Measurements from ENCODE around the gene HCFC2. TPM values are rescaled to one million over a fixed set of nuclear protein-coding genes. Genes with fewer than 3 reads are reported as not detected.

HCFC2 gene
- total RNA-seq, 1 donor from 2014 or later = 25.1 TPM

DNA sequence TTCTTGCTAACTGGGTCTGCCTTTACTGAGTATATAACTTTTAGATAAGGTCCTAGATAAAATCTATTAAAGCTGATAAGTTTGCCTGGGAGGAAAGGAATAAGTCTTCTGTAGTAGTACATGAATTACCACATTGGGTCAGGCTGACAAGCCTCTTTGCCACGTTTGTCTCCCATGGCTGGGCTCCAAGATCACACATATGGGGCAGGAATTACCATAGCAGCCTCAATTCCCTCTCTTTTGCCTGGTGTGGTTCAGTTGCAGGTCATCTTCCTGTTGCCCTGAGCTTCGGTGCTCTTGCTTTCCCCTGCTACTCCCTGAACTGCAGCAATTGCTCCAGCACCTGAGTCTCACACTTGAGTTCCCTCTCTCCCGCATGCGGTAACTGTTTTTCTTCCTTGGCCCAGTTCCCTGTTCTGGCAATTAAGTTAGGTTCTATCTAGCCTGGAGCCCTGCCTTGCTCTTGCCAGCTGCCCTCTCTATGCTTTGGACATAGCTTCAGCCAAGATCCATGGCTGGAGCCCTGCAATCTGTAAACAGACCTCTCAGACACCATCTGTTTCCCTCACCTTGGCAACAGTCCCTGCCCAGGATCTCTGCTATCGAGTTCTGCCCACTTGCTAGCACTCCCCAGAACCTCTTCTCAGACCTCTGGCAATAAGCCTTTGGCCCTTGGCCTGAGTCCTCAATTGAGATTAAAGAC lies 8.5 kb upstream of the HCFC2 start:
- peaks cover 17% of the 10 kb centered on the region for H3K4me1 Mint-ChIP-seq (ENCODE audit: low read depth, unreplicated experiment)
- peak overlapping the region; percentile 31 for H3K27ac Mint-ChIP-seq (ENCODE audit: unreplicated experiment)
- no peak overlapping the region for H3K4me3 Mint-ChIP-seq (ENCODE audit: unreplicated experiment)
- TF ChIP-seq, protein P1, sequence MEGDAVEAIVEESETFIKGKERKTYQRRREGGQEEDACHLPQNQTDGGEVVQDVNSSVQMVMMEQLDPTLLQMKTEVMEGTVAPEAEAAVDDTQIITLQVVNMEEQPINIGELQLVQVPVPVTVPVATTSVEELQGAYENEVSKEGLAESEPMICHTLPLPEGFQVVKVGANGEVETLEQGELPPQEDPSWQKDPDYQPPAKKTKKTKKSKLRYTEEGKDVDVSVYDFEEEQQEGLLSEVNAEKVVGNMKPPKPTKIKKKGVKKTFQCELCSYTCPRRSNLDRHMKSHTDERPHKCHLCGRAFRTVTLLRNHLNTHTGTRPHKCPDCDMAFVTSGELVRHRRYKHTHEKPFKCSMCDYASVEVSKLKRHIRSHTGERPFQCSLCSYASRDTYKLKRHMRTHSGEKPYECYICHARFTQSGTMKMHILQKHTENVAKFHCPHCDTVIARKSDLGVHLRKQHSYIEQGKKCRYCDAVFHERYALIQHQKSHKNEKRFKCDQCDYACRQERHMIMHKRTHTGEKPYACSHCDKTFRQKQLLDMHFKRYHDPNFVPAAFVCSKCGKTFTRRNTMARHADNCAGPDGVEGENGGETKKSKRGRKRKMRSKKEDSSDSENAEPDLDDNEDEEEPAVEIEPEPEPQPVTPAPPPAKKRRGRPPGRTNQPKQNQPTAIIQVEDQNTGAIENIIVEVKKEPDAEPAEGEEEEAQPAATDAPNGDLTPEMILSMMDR (IDR thresholded peaks at IDR 0.05; ENCODE audit: partially characterized antibody, unreplicated experiment) = no peak
- H3K27me3 Mint-ChIP-seq (ENCODE audit: unreplicated experiment) = no peaks in the 10 kb centered on the region
- H3K36me3 Mint-ChIP-seq (ENCODE audit: unreplicated experiment) = no peaks in the 10 kb centered on the region
- peaks cover 2% of the 10 kb centered on the region for H3K9me3 Mint-ChIP-seq (ENCODE audit: unreplicated experiment)
- no peak for DNase-seq

DNA sequence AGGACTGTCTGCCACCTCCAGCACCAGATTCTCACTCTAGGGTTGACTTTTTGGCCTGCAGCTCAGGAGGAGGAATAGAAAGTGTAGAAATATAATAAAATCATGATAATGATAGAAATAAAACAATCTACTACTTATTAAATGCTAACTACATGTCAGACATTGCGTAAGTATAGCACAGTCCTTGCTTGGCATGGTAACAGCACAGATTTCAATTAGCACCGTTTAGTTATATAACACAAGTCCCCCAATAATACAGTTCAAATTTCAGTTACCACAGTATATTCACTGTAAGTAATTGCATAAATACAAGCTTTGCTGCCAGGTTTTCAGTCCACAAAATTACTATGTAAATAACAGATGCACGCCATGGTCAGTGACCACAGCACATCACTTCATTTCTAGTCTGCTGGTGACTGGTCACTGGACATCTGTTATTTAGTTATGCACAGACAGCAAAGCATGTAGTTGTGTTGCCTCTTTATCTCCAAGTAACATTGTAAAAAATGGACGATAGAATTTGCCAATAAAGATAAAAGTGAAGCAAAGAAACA lies 7.8 kb upstream of the HCFC2 start:
- no peak for DNase-seq
- Mint-ChIP-seq H3K4me3 (ENCODE audit: unreplicated experiment) (peak overlapping the region; percentile 1), H3K9me3 (ENCODE audit: unreplicated experiment) (peaks cover 2% of the 10 kb centered on the region), H3K27ac (ENCODE audit: unreplicated experiment) (peak overlapping the region; percentile 26), H3K36me3 (ENCODE audit: unreplicated experiment) (no peaks in the 10 kb centered on the region), H3K4me1 (ENCODE audit: low read depth, unreplicated experiment) (peaks cover 17% of the 10 kb centered on the region), H3K27me3 (ENCODE audit: unreplicated experiment) (no peaks in the 10 kb centered on the region)
- TF ChIP-seq, protein P1 (IDR thresholded peaks at IDR 0.05; ENCODE audit: partially characterized antibody, unreplicated experiment) = no peak

- Mint-ChIP-seq H3K36me3 (ENCODE audit: unreplicated experiment) (no peaks in the 10 kb centered on the region), H3K9me3 (ENCODE audit: unreplicated experiment) (peaks cover 2% of the 10 kb centered on the region), H3K4me3 (ENCODE audit: unreplicated experiment) (no peak overlapping the region), H3K27ac (ENCODE audit: unreplicated experiment) (no peak overlapping the region), H3K4me1 (ENCODE audit: low read depth, unreplicated experiment) (peaks cover 17% of the 10 kb centered on the region), H3K27me3 (ENCODE audit: unreplicated experiment) (no peaks in the 10 kb centered on the region)
- DNase-seq = no peak
- TF ChIP-seq, protein P1 (IDR thresholded peaks at IDR 0.05; ENCODE audit: partially characterized antibody, unreplicated experiment) = peak; percentile 59
Observed at GRCh38 chr12:104057771-104058197, 6.5 kb upstream of the HCFC2 start.

- H3K9me3 Mint-ChIP-seq (ENCODE audit: unreplicated experiment) = peaks cover 2% of the 10 kb centered on the region
- no peak for DNase-seq
- TF ChIP-seq, protein P1 (IDR thresholded peaks at IDR 0.05; ENCODE audit: partially characterized antibody, unreplicated experiment) = no peak
- H3K27me3 Mint-ChIP-seq (ENCODE audit: unreplicated experiment) = peaks cover 3% of the 10 kb centered on the region
- no peak overlapping the region for H3K4me3 Mint-ChIP-seq (ENCODE audit: unreplicated experiment)
- no peak overlapping the region for H3K27ac Mint-ChIP-seq (ENCODE audit: unreplicated experiment)
- peaks cover 17% of the 10 kb centered on the region for H3K4me1 Mint-ChIP-seq (ENCODE audit: low read depth, unreplicated experiment)
- H3K36me3 Mint-ChIP-seq (ENCODE audit: unreplicated experiment) = no peaks in the 10 kb centered on the region
Observed at GRCh38 chr12:104058802-104059201, 5.5 kb upstream of the HCFC2 start.

DNA sequence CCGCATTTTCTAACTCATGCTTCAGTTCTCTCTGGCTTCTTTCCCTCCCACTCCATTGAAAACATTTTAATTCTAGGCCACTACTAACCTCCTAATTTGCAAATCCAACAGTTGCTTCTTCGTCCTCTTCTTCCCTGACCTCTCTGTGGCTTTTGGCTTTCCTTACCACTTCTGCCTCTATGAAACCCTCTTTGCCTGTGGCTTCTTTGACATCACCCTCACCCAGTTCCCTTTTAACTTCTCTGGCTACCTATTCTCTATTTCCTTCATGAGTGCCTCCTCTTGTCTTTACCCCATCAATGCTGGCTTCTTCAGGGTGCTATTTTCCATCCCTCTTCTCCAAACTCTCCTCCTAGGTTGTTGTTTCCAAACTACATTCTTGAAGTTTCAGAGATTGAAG lies 4.4 kb upstream of the HCFC2 start:
- Mint-ChIP-seq H3K4me1 (ENCODE audit: low read depth, unreplicated experiment) (peaks cover 17% of the 10 kb centered on the region), H3K9me3 (ENCODE audit: unreplicated experiment) (peaks cover 3% of the 10 kb centered on the region), H3K36me3 (ENCODE audit: unreplicated experiment) (no peaks in the 10 kb centered on the region), H3K27ac (ENCODE audit: unreplicated experiment) (no peak overlapping the region), H3K27me3 (ENCODE audit: unreplicated experiment) (peaks cover 4% of the 10 kb centered on the region), H3K4me3 (ENCODE audit: unreplicated experiment) (no peak overlapping the region)
- TF ChIP-seq, protein P1 (IDR thresholded peaks at IDR 0.05; ENCODE audit: partially characterized antibody, unreplicated experiment) = no peak
- no peak for DNase-seq
